HG03039 (cell line): Measurements from ENCODE around the gene HEXB.
"Not testable (repeated sequence)": the region's sequence is repeated elsewhere in the genome, so short reads cannot be mapped to it uniquely, and the experiment has no call there.

Experiments
- ATAC-seq: cut with Tn5 transposase; IDR thresholded peaks from one replicate; pipeline ENCODE4 v1.9.1; 2021; ENCODE audit warnings: mild to moderate bottlenecking, moderate library complexity; ENCODE audit not compliant: unreplicated experiment

The HEXB gene

DNA sequence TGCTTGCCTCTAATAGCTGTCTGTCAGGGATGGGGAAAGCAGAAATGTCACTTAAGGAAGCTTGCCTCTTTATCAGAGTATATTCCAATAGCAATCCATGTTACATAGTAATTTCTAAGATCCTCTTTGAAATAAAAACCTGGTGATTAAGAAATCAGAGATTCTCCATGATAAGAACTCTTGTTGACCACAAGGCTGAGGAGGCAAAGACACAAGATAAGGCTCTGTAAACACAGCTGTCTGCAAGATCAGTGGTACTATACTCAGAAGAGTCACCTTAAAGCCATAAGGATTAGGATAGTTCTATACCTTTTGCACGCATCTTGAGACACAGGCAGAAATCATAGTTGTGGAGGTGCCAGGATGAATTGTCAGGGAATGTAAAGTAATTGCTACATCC, 40.3 kb downstream of the HEXB start:
- ATAC-seq: no peak

DNA sequence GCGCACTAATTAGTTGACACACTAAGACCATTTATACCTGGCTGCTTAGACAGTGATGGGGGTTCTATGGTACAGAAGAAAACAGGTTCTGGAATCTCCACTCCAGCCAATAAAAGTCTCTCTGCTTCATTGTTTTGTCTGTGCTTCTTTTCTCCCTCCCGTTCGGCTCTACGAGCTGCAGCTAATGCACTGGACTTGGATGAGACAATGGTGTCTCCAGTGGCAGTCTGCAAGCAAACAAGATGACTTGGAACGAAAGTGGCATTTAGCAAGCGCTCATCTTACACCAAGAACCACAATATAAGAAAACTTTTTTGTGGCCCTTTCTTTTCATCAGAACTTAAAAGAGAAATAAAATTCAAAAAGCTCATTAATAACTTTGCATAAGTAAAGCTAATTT, 51.7 kb downstream of the HEXB start:
- no peak for ATAC-seq

DNA sequence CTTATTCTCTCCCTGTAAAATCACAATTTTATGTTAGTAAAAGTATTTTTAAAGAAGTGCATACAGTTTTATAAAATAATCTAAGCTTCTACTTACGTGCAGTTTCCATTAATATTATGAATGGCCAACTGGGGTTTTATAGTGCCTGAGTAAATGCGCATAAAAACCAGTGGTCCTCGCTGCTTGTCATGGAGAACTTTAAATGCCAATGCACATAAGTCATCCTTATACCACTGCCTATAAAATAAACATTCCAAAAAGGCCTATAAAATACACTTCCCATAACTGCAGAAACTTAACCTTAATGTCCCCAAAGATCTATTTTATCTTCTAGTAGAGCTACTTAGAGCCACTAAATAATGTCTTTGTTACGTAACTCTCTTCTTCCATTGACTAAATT, 53.4 kb downstream of the HEXB start:
- ATAC-seq: no peak

DNA sequence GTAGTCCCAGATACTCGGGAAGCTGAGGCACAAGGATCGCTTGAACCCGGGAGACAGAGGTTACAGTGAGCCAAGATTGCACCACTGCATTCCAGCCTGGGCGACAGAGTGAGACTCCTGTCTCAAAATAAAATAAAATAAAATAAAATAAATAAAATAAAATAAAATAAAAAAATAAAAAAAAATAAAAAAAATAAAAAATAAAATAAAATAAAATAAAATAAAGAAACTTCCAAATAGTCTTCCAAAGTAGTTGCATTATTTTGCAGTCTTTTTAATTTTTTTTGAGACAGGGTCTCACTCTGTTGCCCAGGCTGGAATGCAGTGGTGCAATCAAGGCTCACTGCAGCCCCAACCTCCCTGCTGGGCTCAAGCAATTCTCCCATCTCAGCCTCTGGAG, 63.7 kb downstream of the HEXB start:
- ATAC-seq: not testable (repeated sequence)

- ATAC-seq: no peak
Measured at GRCh38 chr5:74761241-74761640, 76.2 kb downstream of the HEXB start.

DNA sequence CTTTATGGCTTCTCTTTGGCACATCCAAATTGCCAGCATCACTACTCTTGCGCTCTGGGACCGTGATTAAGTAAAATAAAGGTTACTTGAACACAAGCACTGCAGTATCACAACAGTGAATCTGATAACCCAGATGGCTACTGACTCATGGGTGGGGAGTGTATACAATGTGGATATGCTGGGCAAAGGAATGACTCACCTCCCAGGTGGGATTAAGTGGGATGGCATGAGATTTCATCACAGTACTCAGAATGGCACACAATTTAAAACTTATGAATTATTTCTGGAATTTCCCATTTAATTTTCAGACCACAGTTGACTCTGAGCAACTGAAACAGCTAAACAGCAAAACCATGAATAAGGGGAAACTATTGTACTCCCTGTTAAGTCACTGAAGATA, 77.6 kb downstream of the HEXB start:
- no peak for ATAC-seq

- ATAC-seq: no peak
Measured at GRCh38 chr5:74763504-74763903, 78.5 kb downstream of the HEXB start.

GRCh38 chr5:74765201-74765600, 80.2 kb downstream of the HEXB start:
- no peak for ATAC-seq

DNA sequence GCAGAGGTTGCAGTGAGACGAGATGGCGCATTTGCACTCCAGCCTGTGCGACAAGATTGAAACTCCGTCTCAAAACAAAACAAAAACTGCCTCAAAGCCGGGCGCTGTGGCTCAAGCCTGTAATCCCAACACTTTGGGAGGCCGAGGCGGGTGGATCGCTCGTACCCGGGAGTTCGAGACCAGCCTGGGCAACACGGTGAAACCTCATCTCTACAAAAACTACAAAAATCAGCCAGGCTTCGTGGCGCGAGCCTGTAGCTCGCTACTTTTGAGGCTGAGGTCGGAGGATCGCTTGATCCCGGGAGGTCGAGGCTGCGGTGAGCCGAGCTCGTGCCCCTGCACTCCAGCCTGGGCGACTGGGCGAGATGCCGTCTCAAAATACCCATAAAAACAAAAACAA, 80.9 kb downstream of the HEXB start:
- ATAC-seq: no peak

DNA sequence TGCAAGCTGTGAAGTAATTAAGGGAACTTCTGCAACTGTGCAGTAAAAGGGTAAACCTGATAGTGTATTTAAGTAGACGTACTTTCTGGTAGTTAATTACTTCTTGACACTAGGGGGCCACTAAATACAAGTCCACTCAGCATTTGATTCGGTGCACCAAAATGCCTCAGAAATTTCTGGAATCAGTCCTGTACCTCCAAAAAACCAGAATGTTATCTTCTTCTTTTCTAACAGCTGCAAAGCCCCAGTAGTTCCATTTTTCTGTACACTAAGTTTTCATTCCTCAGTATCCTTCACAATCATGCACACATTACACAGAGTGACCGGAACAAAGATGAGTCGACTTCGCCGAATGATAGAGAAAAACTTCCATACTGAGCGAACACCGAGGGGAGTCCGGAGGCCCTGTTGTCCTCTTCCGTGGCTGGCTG, 81.4 kb downstream of the HEXB start:
- no peak for ATAC-seq

DNA sequence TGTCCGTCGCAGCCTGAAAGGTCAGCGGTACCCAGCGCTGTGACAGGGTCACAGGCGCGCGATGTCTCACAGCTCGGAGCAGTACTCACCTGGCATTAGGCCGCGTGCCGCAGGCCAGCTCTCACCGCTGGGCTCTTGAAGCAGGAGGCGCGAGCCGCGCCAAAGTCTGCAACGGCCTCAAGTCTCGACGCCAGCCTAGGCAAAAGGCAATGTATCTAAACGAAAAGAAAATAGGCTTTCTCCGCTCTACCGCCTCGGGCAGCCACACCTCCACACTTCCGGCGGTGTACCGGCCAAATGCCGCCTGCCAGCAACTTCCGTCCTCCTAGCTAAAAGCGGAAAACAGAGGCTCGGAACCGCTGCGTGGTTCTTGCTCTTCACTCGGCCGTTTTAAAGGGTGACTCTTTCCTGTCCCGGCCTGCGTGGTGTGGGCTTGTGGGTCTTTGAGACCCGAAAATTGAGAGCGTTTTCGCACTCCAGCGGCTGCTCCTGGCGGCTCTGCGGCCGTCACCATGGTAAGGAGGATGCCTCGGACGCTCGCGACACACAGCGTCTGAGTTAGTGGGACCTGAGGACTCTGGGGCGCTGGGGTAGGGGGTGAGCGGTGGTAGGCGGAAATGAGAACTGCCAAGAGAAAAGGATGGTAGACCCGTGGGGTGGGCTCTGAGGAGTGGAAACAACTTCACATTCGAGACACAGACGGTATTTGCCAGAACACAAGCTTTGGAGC, 82.0 kb downstream of the HEXB start, which contains the start of the genes GFM2 and NSA2:
GFM2 (minus strand) TSS at position 269 of the 730 bp plus-strand sequence. CDS start 3,375 bp downstream, outside the sequence.
NSA2 (plus strand) TSS at position 401 of the 730 bp plus-strand sequence; CDS start at position 513, 112 bp downstream.
- ATAC-seq: peak; percentile 86

DNA sequence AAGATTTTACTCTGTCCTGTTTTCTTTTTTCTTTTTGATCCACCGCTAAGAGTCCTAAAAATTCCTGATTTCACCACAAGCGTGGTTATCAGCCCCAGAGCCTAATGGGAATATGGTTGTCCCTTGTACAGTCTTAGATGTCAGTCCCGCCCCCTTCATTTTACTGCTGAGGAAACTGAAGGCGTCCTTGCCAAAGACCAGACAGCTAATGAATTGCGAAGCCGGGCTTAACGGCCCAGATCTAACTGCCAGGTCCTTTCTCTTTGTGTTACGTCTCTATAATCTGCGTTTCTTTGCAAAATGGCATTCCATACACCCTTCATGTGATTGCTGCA, 82.5 kb downstream of the HEXB start:
- ATAC-seq: peak; percentile 19
